NB4 (cell line): ENCODE measurements around the gene KCNIP4.

Experiments
- CTCF ChIP-seq: IDR thresholded peaks from one replicate; pipeline ENCODE4 v1.5.1; 2012; ENCODE audit warnings: low read depth, low read length
- MYC ChIP-seq: IDR thresholded peaks from 2 replicates; pipeline ENCODE4 v1.6.1; 2011; ENCODE audit warnings: low read depth, low read length
- POLR2A ChIP-seq: IDR thresholded peaks from 2 replicates; pipeline ENCODE4 v1.6.1; 2011; ENCODE audit warnings: mild to moderate bottlenecking; ENCODE audit not compliant: insufficient read length; ENCODE audit errors: extremely low read depth

DNA sequence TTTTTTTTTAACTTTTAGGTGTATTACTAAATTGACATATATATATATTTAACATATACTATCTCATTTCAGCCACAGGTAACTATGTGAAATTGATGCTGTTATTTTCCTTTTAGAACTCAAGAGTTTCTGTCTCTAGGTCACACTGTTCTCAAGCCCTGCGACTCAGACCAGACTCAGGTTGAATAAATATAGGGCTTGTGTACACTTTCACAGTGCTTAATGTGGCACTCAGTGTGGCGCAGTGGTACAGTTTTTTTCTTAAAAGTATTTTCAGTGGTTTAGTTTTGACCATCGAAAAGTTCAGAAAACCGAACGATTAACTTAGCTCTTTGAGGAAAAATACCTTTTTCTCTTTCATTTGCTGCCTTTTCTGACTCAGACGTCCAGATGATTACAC is 1223.7 kb downstream of the KCNIP4 start:
- TF ChIP-seq CTCF (no peak), POLR2A (no peak), MYC (no peak)
